A673 (cell line): ENCODE data around the gene CENPS. TPM values are rescaled to one million over a fixed set of nuclear protein-coding genes. Genes with fewer than 3 reads are reported as not detected.

Experiments used
- BruUV-seq: library from RNA; stranded (reverse); fragments of 400-500 nt; replicated peaks from 2 replicates; lab custom pipeline; 2021; lab: Mats Ljungman, UMichigan
- CTCF ChIA-PET: fragments of 300-600 bp; sonication (Branson Sonifier 250); formaldehyde crosslinking; loops from one replicate; lab custom pipeline; 2022; ENCODE audit warnings: antibody characterized with exemption; lab: Charles Lee
- POLR2A ChIA-PET: fragments of 300-600 bp; sonication (Branson Sonifier 250); formaldehyde crosslinking; loops from one replicate; lab custom pipeline; 2022; ENCODE audit warnings: antibody characterized with exemption; ENCODE audit not compliant: low non-redundant PET; lab: Charles Lee
- DNase-seq: peaks from one replicate; pipeline ENCODE4 v3.0.0-alpha.2; 2015; ENCODE audit warnings: low spot score
- H3K27ac ChIP-seq: fragments of 200-600 bp; sonication (generic); 2 replicates; pipeline ENCODE4 v1.5.1; 2016; ENCODE audit warnings: mixed run types, low read depth, mild to moderate bottlenecking, mixed read lengths, antibody characterized with exemption, low read length; ENCODE audit not compliant: poor library complexity, severe bottlenecking
- H3K27me3 ChIP-seq: fragments of 200-600 bp; sonication (generic); replicated peaks from 2 replicates; pipeline ENCODE4 v1.6.1; 2017; ENCODE audit warnings: mixed run types, low read depth, mild to moderate bottlenecking, mixed read lengths, antibody characterized with exemption, low read length; ENCODE audit not compliant: insufficient read depth, poor library complexity
- H3K36me3 ChIP-seq: fragments of 200-600 bp; sonication (generic); 2 replicates; pipeline ENCODE4 v1.6.1; 2016; ENCODE audit warnings: mixed run types, mild to moderate bottlenecking, mixed read lengths, antibody characterized with exemption, low read length; ENCODE audit not compliant: insufficient read depth, poor library complexity, severe bottlenecking
- H3K4me1 ChIP-seq: fragments of 200-600 bp; sonication (generic); 2 replicates; pipeline ENCODE4 v1.6.1; 2017; ENCODE audit warnings: mixed run types, mild to moderate bottlenecking, mixed read lengths, antibody characterized with exemption, low read length; ENCODE audit not compliant: insufficient read depth, poor library complexity, severe bottlenecking
- H3K4me3 ChIP-seq: fragments of 200-600 bp; sonication (generic); 2 replicates; pipeline ENCODE4 v1.5.1; 2016; ENCODE audit warnings: low read depth, mixed run types, mild to moderate bottlenecking, mixed read lengths, low read length; ENCODE audit not compliant: poor library complexity, severe bottlenecking
- H3K9me3 ChIP-seq: fragments of 200-600 bp; sonication (generic); 2 replicates; pipeline ENCODE4 v1.6.1; 2016; ENCODE audit warnings: mixed run types, low read depth, mild to moderate bottlenecking, mixed read lengths, antibody characterized with exemption, low read length; ENCODE audit not compliant: poor library complexity, severe bottlenecking
- EZH2 ChIP-seq: fragments of 200-600 bp; sonication (generic); IDR thresholded peaks from 2 replicates; pipeline ENCODE4 v1.6.1; 2017; ENCODE audit warnings: borderline replicate concordance, low read depth, mild to moderate bottlenecking, mixed read lengths, antibody characterized with exemption, low read length; ENCODE audit not compliant: poor library complexity, severe bottlenecking
- intact Hi-C: fragments of 100-400 bp; cut with micrococcal nuclease; formaldehyde crosslinking; loops from one replicate; pipeline ENCODE4 v1.10.0; 2022; ENCODE audit not compliant: unreplicated experiment
- total RNA-seq: library from RNA; stranded (reverse); gene quantifications from 2 replicates; pipeline ENCODE4 v1.2.3, GENCODE V29; 2021
- TF ChIP-seq, protein P1 (sequence below): fragments of 300-800, 200-600 bp; sonication (generic); conservative IDR thresholded peaks from 2 replicates; pipeline ENCODE4 v1.5.1; 2017; ENCODE audit warnings: low read depth, mild to moderate bottlenecking, antibody characterized with exemption, low read length, moderate library complexity, mixed read lengths

Gene CENPS
- total RNA-seq, 1 experiment from 2014 or later, result 42.2 TPM

DNA sequence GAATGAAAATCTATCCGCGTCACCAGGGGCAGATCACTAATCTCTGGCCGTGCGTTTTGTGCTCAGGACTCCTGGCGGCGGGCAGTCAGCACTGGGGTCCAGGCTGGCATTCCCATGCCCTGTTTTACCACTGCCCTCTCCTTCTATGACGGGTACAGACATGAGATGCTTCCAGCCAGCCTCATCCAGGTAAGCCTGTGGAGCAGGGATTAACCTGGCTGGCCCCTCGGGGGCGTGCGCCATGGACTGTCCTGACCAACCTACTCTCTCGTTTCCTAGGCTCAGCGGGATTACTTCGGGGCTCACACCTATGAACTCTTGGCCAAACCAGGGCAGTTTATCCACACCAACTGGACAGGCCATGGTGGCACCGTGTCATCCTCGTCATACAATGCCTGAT, 10.9 kb upstream of the CENPS start:
- POLR2A ChIA-PET, result no interaction called here
- H3K9me3 ChIP-seq, result no peaks in the 10 kb centered on the region
- H3K4me1 ChIP-seq, result peaks cover 10% of the 10 kb centered on the region
- CTCF ChIA-PET, result no interaction called here
- H3K27ac ChIP-seq, result no peak overlapping the region
- no peak overlapping the region for H3K4me3 ChIP-seq
- H3K27me3 ChIP-seq, result no peaks in the 10 kb centered on the region
- BruUV-seq, result no TSS peak
- peaks cover 73% of the 10 kb centered on the region for H3K36me3 ChIP-seq
- TF ChIP-seq EZH2, result no peak
- TF ChIP-seq, protein P1, sequence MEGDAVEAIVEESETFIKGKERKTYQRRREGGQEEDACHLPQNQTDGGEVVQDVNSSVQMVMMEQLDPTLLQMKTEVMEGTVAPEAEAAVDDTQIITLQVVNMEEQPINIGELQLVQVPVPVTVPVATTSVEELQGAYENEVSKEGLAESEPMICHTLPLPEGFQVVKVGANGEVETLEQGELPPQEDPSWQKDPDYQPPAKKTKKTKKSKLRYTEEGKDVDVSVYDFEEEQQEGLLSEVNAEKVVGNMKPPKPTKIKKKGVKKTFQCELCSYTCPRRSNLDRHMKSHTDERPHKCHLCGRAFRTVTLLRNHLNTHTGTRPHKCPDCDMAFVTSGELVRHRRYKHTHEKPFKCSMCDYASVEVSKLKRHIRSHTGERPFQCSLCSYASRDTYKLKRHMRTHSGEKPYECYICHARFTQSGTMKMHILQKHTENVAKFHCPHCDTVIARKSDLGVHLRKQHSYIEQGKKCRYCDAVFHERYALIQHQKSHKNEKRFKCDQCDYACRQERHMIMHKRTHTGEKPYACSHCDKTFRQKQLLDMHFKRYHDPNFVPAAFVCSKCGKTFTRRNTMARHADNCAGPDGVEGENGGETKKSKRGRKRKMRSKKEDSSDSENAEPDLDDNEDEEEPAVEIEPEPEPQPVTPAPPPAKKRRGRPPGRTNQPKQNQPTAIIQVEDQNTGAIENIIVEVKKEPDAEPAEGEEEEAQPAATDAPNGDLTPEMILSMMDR, result no peak
- intact Hi-C loops, result no loop called here
- DNase-seq, result no peak

- no peak for DNase-seq
- TF ChIP-seq EZH2, result no peak
- TF ChIP-seq, protein P1, result no peak
- H3K9me3 ChIP-seq, result no peaks in the 10 kb centered on the region
- no TSS peak for BruUV-seq
- H3K4me3 ChIP-seq, result no peak overlapping the region
- no peaks in the 10 kb centered on the region for H3K4me1 ChIP-seq
- ChIA-PET POLR2A (no interaction called here), CTCF (no interaction called here)
- no peaks in the 10 kb centered on the region for H3K27me3 ChIP-seq
- peaks cover 50% of the 10 kb centered on the region for H3K36me3 ChIP-seq
- no peak overlapping the region for H3K27ac ChIP-seq
- intact Hi-C loops, result loop anchor here (10.0 kb wide), 1 partner anchor 797 kb away; no protein-coding TSS in a partner anchor
Observed at GRCh38 chr1:10421637-10422036, 8.6 kb upstream of the CENPS start.

GRCh38 chr1:10424034-10424433, 6.2 kb upstream of the CENPS start:
- no peak for DNase-seq
- no peak overlapping the region for H3K4me3 ChIP-seq
- H3K27ac ChIP-seq, result no peak overlapping the region
- intact Hi-C loops, result loop anchor here (10.0 kb wide), 1 partner anchor 799 kb away; no protein-coding TSS in a partner anchor
- peaks cover 26% of the 10 kb centered on the region for H3K36me3 ChIP-seq
- H3K27me3 ChIP-seq, result no peaks in the 10 kb centered on the region
- ChIA-PET CTCF (no interaction called here), POLR2A (no interaction called here)
- no TSS peak for BruUV-seq
- TF ChIP-seq, protein P1, result no peak
- no peak for TF ChIP-seq EZH2
- H3K9me3 ChIP-seq, result no peaks in the 10 kb centered on the region
- H3K4me1 ChIP-seq, result no peaks in the 10 kb centered on the region
